MM.1S (cell line): ENCODE results near the gene RAPGEF4.

Experiments
- DNase-seq: peaks from one replicate; pipeline ENCODE4 v3.0.0-alpha.2; 2015
- H2AFZ ChIP-seq: fragments of 300-600 bp; sonication (generic); 2 replicates; pipeline ENCODE4 v1.6.0; 2016; ENCODE audit warnings: antibody characterized with exemption, low read length
- H3F3A ChIP-seq: fragments of 300-600 bp; sonication (generic); 2 replicates; pipeline ENCODE4 v1.6.1; 2016; ENCODE audit warnings: mild to moderate bottlenecking, antibody characterized with exemption, low read length, moderate library complexity, mixed read lengths; ENCODE audit not compliant: insufficient read depth
- H3K27ac ChIP-seq: fragments of 300-600 bp; sonication (generic); 2 replicates; pipeline ENCODE4 v1.5.1; 2016; ENCODE audit warnings: mild to moderate bottlenecking, low read length
- H3K27me3 ChIP-seq: fragments of 300-600 bp; sonication (generic); replicated peaks from 2 replicates; pipeline ENCODE4 v1.6.0; 2016; ENCODE audit warnings: low read length; ENCODE audit not compliant: insufficient read depth
- H3K36me3 ChIP-seq: fragments of 300-600 bp; sonication (generic); replicated peaks from 2 replicates; pipeline ENCODE4 v1.6.1; 2016; ENCODE audit warnings: mild to moderate bottlenecking, low read length, mixed read lengths; ENCODE audit not compliant: insufficient read depth
- H3K4me1 ChIP-seq: fragments of 300-600 bp; sonication (generic); 2 replicates; pipeline ENCODE4 v1.6.1; 2016; ENCODE audit warnings: low read length, mixed read lengths
- H3K4me2 ChIP-seq: fragments of 300-600 bp; sonication (generic); 2 replicates; pipeline ENCODE4 v1.6.0; 2016; ENCODE audit warnings: low read depth, low read length
- H3K4me3 ChIP-seq: fragments of 300-600 bp; sonication (generic); 2 replicates; pipeline ENCODE4 v1.5.1; 2016; ENCODE audit warnings: low read length, mixed read lengths
- H3K79me2 ChIP-seq: fragments of 300-600 bp; sonication (generic); 2 replicates; pipeline ENCODE4 v1.6.1; 2016; ENCODE audit warnings: mixed run types, low read length, mixed read lengths
- H3K9ac ChIP-seq: fragments of 300-600 bp; sonication (generic); 2 replicates; pipeline ENCODE4 v1.6.1; 2016; ENCODE audit warnings: low read length, mixed read lengths
- H3K9me2 ChIP-seq: fragments of 300-600 bp; sonication (generic); replicated peaks from 2 replicates; pipeline ENCODE4 v1.6.1; 2016; ENCODE audit warnings: mild to moderate bottlenecking, low read length, mixed read lengths; ENCODE audit not compliant: insufficient read depth
- H3K9me3 ChIP-seq: fragments of 300-600 bp; sonication (generic); replicated peaks from 2 replicates; pipeline ENCODE4 v1.6.1; 2016; ENCODE audit warnings: mild to moderate bottlenecking, low read length, mixed read lengths; ENCODE audit not compliant: insufficient read depth
- H4K20me1 ChIP-seq: fragments of 300-600 bp; sonication (generic); 2 replicates; pipeline ENCODE4 v1.6.1; 2016; ENCODE audit warnings: mild to moderate bottlenecking, low read length, moderate library complexity, mixed read lengths; ENCODE audit not compliant: insufficient read depth
- EZH2 ChIP-seq: fragments of 300-600 bp; sonication (generic); optimal IDR thresholded peaks from 2 replicates; pipeline ENCODE3; 2017; ENCODE audit warnings: low read depth, mild to moderate bottlenecking, antibody characterized with exemption, low read length, mixed read lengths
- EZH2phosphoT487 ChIP-seq: fragments of 300-600 bp; sonication (generic); IDR thresholded peaks from 2 replicates; pipeline ENCODE4 v1.6.1; 2018; ENCODE audit warnings: antibody characterized with exemption, low read length
- TF ChIP-seq, protein P1 (sequence below): fragments of 300-600 bp; sonication (generic); IDR thresholded peaks from 2 replicates; pipeline ENCODE4 v1.5.1; 2016; ENCODE audit warnings: antibody characterized with exemption, low read length, mixed read lengths

The RAPGEF4 gene

DNA sequence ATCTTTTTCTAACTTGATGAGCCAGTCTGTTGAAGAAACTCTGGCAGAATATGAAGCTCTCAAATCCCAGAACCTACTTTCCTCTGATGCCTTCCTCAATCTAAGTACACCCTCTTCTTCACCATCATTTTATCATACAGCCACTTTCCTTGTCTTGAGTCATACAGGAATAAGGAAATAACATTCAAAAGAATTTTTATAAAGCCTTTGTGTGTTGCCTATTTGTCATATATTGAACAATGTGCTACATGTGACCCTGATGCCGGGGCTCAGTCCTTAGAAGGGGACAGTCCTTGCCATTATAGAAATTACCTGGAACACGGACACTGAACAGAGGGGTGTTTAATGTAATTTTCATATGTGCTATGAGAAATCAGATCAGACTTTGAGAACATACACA is 27.4 kb downstream of the RAPGEF4 start:
- Histone ChIP-seq H3K9ac (no peak overlapping the region), H3K4me2 (no peak overlapping the region), H3F3A (no peaks in the 10 kb centered on the region), H3K9me3 (no peaks in the 10 kb centered on the region), H3K27me3 (no peaks in the 10 kb centered on the region), H3K4me3 (no peak overlapping the region), H3K4me1 (no peaks in the 10 kb centered on the region), H3K9me2 (no peaks in the 10 kb centered on the region), H4K20me1 (no peaks in the 10 kb centered on the region), H2AFZ (no peak overlapping the region), H3K36me3 (no peaks in the 10 kb centered on the region), H3K27ac (no peak overlapping the region), H3K79me2 (no peaks in the 10 kb centered on the region)
- TF ChIP-seq EZH2 (no peak), EZH2phosphoT487 (no peak)
- TF ChIP-seq, protein P1, sequence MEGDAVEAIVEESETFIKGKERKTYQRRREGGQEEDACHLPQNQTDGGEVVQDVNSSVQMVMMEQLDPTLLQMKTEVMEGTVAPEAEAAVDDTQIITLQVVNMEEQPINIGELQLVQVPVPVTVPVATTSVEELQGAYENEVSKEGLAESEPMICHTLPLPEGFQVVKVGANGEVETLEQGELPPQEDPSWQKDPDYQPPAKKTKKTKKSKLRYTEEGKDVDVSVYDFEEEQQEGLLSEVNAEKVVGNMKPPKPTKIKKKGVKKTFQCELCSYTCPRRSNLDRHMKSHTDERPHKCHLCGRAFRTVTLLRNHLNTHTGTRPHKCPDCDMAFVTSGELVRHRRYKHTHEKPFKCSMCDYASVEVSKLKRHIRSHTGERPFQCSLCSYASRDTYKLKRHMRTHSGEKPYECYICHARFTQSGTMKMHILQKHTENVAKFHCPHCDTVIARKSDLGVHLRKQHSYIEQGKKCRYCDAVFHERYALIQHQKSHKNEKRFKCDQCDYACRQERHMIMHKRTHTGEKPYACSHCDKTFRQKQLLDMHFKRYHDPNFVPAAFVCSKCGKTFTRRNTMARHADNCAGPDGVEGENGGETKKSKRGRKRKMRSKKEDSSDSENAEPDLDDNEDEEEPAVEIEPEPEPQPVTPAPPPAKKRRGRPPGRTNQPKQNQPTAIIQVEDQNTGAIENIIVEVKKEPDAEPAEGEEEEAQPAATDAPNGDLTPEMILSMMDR: no peak
- DNase-seq: no peak

DNA sequence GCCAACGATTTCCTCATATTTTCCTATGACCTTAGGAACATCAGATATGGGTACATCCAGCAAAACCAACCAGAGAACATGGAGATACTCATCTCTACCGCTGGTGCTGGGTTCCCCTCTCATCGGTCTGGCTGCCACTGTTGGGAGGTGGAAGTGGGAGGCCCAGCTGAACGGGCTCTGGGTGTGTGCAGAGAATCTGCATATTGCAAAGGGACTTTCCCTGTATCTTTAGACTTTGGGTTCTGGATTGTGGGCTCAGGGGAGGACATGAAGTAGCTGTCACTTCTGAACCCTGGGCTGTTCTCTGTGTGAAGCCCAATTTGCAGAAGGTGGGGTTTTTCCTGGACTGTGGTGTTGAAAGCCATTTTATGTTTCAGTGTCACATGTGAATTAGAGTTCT is 30.0 kb downstream of the RAPGEF4 start:
- H3F3A ChIP-seq: no peaks in the 10 kb centered on the region

DNA sequence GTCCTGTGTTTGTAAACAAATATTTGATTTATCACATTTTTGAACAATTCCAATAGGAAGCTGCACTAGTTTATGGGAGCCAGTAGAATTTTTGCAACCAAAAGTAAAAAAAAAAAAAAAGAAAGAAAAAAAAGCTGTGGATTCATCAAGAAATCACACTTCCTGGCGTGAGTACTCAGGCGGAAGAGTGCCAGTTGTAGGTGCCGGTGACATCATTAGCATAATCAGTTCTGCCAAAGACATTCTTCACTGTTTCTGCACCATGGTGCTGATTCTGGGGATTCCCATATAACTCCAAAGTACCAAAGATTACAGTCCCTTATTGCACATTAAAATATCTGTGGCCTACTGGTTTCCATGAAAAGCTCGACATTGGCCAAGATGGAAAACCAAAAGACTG is 32.8 kb downstream of the RAPGEF4 start:
- TF ChIP-seq, protein P1: no peak
- TF ChIP-seq EZH2 (no peak), EZH2phosphoT487 (no peak)
- no peaks in the 10 kb centered on the region for H3K9me3 ChIP-seq
- no peak overlapping the region for H3K9ac ChIP-seq
- no peaks in the 10 kb centered on the region for H3K79me2 ChIP-seq
- H3K27ac ChIP-seq: no peak overlapping the region
- no peak overlapping the region for H3K4me2 ChIP-seq
- no peaks in the 10 kb centered on the region for H4K20me1 ChIP-seq
- no peaks in the 10 kb centered on the region for H3K36me3 ChIP-seq
- DNase-seq: no peak
- no peaks in the 10 kb centered on the region for H3F3A ChIP-seq
- H2AFZ ChIP-seq: no peak overlapping the region
- no peak overlapping the region for H3K4me3 ChIP-seq
- no peaks in the 10 kb centered on the region for H3K9me2 ChIP-seq
- H3K4me1 ChIP-seq: no peaks in the 10 kb centered on the region
- H3K27me3 ChIP-seq: no peaks in the 10 kb centered on the region

More for the DNA sequence above, 30.0 kb downstream of the RAPGEF4 start:
- Histone ChIP-seq H3K9ac (no peak overlapping the region), H3K4me3 (no peak overlapping the region), H3K79me2 (no peaks in the 10 kb centered on the region), H3K9me2 (no peaks in the 10 kb centered on the region), H4K20me1 (no peaks in the 10 kb centered on the region), H2AFZ (no peak overlapping the region), H3K36me3 (no peaks in the 10 kb centered on the region), H3K4me1 (no peaks in the 10 kb centered on the region), H3K27me3 (no peaks in the 10 kb centered on the region), H3K9me3 (no peaks in the 10 kb centered on the region), H3K27ac (no peak overlapping the region), H3K4me2 (no peak overlapping the region)
- DNase-seq: no peak
- TF ChIP-seq, protein P1: no peak
- TF ChIP-seq EZH2phosphoT487 (no peak), EZH2 (no peak)
